PC-9 (cell line): ENCODE data around the gene SHISA4.

Source experiments
- EZH2 ChIP-seq: fragments of 200-600 bp; sonication (generic); IDR thresholded peaks from 2 replicates; pipeline ENCODE4 v1.8.0; 2017; ENCODE audit warnings: antibody characterized with exemption, low read depth
- TF ChIP-seq, protein P1 (sequence below): fragments of 200-600 bp; sonication (generic); conservative IDR thresholded peaks from 2 replicates; pipeline ENCODE4 v1.6.1; 2017; ENCODE audit warnings: mixed run types, antibody characterized with exemption, mild to moderate bottlenecking, moderate library complexity

DNA sequence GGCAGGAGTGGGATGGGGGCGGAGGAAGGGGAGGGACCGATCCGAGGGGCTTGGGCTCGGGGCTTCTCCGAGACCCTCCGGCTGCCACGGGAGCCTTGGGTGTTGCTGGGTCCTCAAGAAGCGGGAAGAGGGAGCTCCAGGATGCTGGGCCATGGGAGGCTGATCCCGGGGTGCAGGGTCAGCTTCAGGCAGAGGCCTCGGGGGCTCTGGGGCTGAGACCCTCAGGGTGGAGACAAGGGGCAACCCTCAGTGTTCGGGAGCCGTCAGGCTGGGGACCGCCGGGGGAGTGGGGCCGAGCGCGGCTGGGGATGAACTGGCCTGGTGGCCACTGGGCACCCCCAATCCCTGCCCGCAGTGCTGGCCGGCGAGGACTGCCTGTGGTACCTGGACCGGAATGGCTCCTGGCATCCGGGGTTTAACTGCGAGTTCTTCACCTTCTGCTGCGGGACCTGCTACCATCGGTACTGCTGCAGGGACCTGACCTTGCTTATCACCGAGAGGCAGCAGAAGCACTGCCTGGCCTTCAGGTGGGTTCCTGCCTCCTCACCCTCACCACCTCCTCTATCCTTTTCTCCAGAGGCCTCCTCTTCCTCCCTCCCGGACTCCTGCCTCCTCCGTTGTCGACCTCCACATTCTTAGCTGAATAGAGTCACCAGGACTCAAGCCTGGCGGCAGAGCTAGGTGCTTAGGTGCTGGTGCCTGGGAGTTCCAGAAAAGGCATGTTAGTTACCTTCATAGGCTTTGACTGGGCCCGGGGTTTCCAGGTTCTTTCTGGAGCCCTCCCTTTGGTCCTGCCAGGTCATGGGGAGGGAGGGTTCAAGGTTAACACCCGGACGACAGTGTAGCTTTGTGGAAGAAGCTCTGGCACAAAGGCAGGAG, 631 bp downstream of the SHISA4 start:
- TF ChIP-seq, protein P1, sequence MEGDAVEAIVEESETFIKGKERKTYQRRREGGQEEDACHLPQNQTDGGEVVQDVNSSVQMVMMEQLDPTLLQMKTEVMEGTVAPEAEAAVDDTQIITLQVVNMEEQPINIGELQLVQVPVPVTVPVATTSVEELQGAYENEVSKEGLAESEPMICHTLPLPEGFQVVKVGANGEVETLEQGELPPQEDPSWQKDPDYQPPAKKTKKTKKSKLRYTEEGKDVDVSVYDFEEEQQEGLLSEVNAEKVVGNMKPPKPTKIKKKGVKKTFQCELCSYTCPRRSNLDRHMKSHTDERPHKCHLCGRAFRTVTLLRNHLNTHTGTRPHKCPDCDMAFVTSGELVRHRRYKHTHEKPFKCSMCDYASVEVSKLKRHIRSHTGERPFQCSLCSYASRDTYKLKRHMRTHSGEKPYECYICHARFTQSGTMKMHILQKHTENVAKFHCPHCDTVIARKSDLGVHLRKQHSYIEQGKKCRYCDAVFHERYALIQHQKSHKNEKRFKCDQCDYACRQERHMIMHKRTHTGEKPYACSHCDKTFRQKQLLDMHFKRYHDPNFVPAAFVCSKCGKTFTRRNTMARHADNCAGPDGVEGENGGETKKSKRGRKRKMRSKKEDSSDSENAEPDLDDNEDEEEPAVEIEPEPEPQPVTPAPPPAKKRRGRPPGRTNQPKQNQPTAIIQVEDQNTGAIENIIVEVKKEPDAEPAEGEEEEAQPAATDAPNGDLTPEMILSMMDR, result no peak
- no peak for TF ChIP-seq EZH2
